ENCODE results near the gene ABITRAM. TPM values are rescaled to one million over a fixed set of nuclear protein-coding genes. Genes with fewer than 3 reads are reported as not detected.

The ABITRAM gene
- polyA plus RNA-seq, 1 donor from 2014 or later, result 19.9 TPM

DNA sequence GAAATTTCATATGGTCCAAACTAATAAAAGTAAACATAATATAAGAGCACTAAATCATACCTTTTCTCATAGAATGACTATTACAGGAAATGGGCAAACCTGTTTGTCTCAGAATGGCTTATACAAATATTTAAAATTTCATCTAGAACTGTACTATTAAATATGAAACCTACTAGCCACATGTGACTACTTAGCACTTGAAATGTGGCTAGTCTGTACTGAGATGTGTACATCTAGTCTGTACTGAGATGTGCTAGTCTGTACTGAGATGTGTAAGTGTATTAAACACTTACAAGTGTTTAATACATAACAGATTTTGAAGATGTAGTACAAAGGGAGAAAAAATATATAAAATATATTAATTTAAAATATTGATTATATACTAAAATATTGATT is 22.4 kb downstream of the ABITRAM start:
- Histone ChIP-seq H3K4me3 (ENCODE audit: low read length) (no peak overlapping the region), H2AFZ (ENCODE audit: low read depth, low read length) (no peak overlapping the region), H3K27me3 (ENCODE audit: insufficient read depth, low read depth, low read length) (no peaks in the 10 kb centered on the region), H3K27ac (ENCODE audit: low read length) (no peak overlapping the region), H3K9ac (ENCODE audit: low read length) (no peak overlapping the region), H3K9me3 (ENCODE audit: low read length) (no peaks in the 10 kb centered on the region), H3F3A (ENCODE audit: insufficient read depth, low read length, poor library complexity, severe bottlenecking) (no peaks in the 10 kb centered on the region), H3K79me2 (replicated peaks; ENCODE audit: insufficient read depth, low read length) (no peaks in the 10 kb centered on the region), H3K9me2 (ENCODE audit: insufficient read depth, low read length) (no peaks in the 10 kb centered on the region), H4K20me1 (ENCODE audit: insufficient read depth) (no peaks in the 10 kb centered on the region), H3K4me2 (ENCODE audit: low read length) (no peak overlapping the region), H3K36me3 (ENCODE audit: insufficient read depth, low read length) (no peaks in the 10 kb centered on the region)
- TF ChIP-seq REST (IDR thresholded peaks at IDR 0.05; ENCODE audit: borderline replicate concordance) (no peak), RAD21 (conservative IDR thresholded peaks at IDR 0.05) (no peak)

DNA sequence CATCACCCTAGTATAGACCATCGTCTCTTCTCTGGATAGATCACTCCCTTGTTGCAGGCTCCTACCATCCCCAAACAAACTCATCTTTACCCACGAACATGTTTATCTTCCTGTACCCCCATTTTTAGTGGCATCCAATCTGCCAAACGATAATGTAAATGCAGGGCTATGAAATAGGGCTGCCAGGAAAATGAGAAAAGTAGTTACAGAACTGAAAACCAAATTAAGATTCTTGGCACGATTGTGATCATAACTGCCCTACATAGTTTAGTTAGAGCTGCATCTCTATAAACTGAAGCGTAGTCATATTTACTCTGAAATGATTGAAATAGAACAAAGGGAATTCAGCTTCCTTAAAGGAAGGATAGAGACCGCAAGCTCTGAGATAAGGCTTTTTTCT is 26.1 kb downstream of the ABITRAM start:
- no peaks in the 10 kb centered on the region for H3K79me2 ChIP-seq (replicated peaks; ENCODE audit: insufficient read depth, low read length)
- H3K27ac ChIP-seq (ENCODE audit: low read length), result no peak overlapping the region
- H3K9ac ChIP-seq (ENCODE audit: low read length), result no peak overlapping the region
- H4K20me1 ChIP-seq (ENCODE audit: insufficient read depth), result no peaks in the 10 kb centered on the region
- no peak overlapping the region for H3K4me2 ChIP-seq (ENCODE audit: low read length)
- H3K27me3 ChIP-seq (ENCODE audit: insufficient read depth, low read depth, low read length), result no peaks in the 10 kb centered on the region
- H3K9me3 ChIP-seq (ENCODE audit: low read length), result no peaks in the 10 kb centered on the region
- H3K9me2 ChIP-seq (ENCODE audit: insufficient read depth, low read length), result no peaks in the 10 kb centered on the region
- no peaks in the 10 kb centered on the region for H3K36me3 ChIP-seq (ENCODE audit: insufficient read depth, low read length)
- H3K4me3 ChIP-seq (ENCODE audit: low read length), result no peak overlapping the region
- TF ChIP-seq REST (IDR thresholded peaks at IDR 0.05; ENCODE audit: borderline replicate concordance), result no peak
- no peak for TF ChIP-seq EP300 (conservative IDR thresholded peaks at IDR 0.05; ENCODE audit: poor library complexity, severe bottlenecking)
- TF ChIP-seq RAD21 (conservative IDR thresholded peaks at IDR 0.05), result no peak
- no peak for TF ChIP-seq EZH2 (IDR thresholded peaks at IDR 0.05; ENCODE audit: borderline replicate concordance, insufficient read depth, low read length, poor library complexity, severe bottlenecking)
- TF ChIP-seq SMC3 (conservative IDR thresholded peaks at IDR 0.05; ENCODE audit: poor library complexity), result no peak
- no peak for TF ChIP-seq TAF1 (IDR thresholded peaks at IDR 0.05; ENCODE audit: low read depth)
- no peak for TF ChIP-seq MXI1 (conservative IDR thresholded peaks at IDR 0.05; ENCODE audit: poor library complexity, severe bottlenecking)
- TF ChIP-seq POLR2AphosphoS5 (IDR thresholded peaks at IDR 0.05), result no peak
- TF ChIP-seq, protein P1, sequence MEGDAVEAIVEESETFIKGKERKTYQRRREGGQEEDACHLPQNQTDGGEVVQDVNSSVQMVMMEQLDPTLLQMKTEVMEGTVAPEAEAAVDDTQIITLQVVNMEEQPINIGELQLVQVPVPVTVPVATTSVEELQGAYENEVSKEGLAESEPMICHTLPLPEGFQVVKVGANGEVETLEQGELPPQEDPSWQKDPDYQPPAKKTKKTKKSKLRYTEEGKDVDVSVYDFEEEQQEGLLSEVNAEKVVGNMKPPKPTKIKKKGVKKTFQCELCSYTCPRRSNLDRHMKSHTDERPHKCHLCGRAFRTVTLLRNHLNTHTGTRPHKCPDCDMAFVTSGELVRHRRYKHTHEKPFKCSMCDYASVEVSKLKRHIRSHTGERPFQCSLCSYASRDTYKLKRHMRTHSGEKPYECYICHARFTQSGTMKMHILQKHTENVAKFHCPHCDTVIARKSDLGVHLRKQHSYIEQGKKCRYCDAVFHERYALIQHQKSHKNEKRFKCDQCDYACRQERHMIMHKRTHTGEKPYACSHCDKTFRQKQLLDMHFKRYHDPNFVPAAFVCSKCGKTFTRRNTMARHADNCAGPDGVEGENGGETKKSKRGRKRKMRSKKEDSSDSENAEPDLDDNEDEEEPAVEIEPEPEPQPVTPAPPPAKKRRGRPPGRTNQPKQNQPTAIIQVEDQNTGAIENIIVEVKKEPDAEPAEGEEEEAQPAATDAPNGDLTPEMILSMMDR (IDR thresholded peaks at IDR 0.05; ENCODE audit: poor library complexity, severe bottlenecking), result no peak
- H3F3A ChIP-seq (ENCODE audit: insufficient read depth, low read length, poor library complexity, severe bottlenecking), result no peaks in the 10 kb centered on the region
- H2AFZ ChIP-seq (ENCODE audit: low read depth, low read length), result no peak overlapping the region
